Gastroesophageal sphincter (tissue), 4 donors: Measurements from ENCODE around the gene KRTAP1-4. TPM values are rescaled to one million over a fixed set of nuclear protein-coding genes. Genes with fewer than 3 reads are reported as not detected.
"Not testable (repeated sequence)": the region's sequence is repeated elsewhere in the genome, so short reads cannot be mapped to it uniquely, and the experiment has no call there.

Experiments used
- ATAC-seq: fragments of 150-250 bp; one replicate; pipeline ENCODE4 v1.9.1; 2016; ENCODE audit warnings: mild to moderate bottlenecking, moderate library complexity
- H3K27ac ChIP-seq, 4 donors: fragments of 200-600 bp; sonication (generic) in 3 of 4; 1 replicate in 3 of 4; 2 replicates in 1 of 4; pipeline ENCODE4 v1.5.1; 2016 to 2019
- H3K27me3 ChIP-seq: fragments of 200-600 bp; sonication (generic); one replicate; pipeline ENCODE4 v1.5.1; 2019
- H3K36me3 ChIP-seq, 2 donors: fragments of 200-600 bp; sonication (generic); one replicate each; pipeline ENCODE4 v1.5.1; 2019; ENCODE audit warnings: control low read depth in 1 of 2
- H3K4me1 ChIP-seq, 3 donors: fragments of 200-600 bp; sonication (generic); 1 replicate in 2 of 3; 2 replicates in 1 of 3; pipeline ENCODE4 v1.5.1; 2016 to 2019; ENCODE audit warnings: control low read depth in 2 of 3
- H3K4me3 ChIP-seq, 2 donors: fragments of 200-600 bp; sonication (generic); one replicate each; pipeline ENCODE4 v1.5.1; 2019; ENCODE audit warnings: mild to moderate bottlenecking in 1 of 2, moderate library complexity in 1 of 2
- H3K9me3 ChIP-seq, 3 donors: fragments of 200-600 bp; sonication (generic); one replicate each; pipeline ENCODE4 v1.5.1; 2017 to 2019; ENCODE audit warnings: control low read depth in 2 of 3
- CTCF ChIP-seq, 4 experiments: fragments of 200-600 bp in 2 of 4; fragments of 450-650 bp in 2 of 4; sonication (generic) in 1 of 4; IDR thresholded peaks; one replicate each; pipeline ENCODE4 v1.5.1; 2017 to 2019; ENCODE audit warnings: antibody characterized with exemption in 4 of 4, mild to moderate bottlenecking in 2 of 4, moderate library complexity in 2 of 4
- EP300 ChIP-seq: sonication (generic); formaldehyde crosslinking; IDR thresholded peaks from one replicate; pipeline ENCODE4 v1.6.1; 2017; ENCODE audit warnings: antibody characterized with exemption, mild to moderate bottlenecking
- POLR2A ChIP-seq, 2 donors: fragments of 450-650 bp; IDR thresholded peaks; one replicate each; pipeline ENCODE4 v1.6.1; 2017; ENCODE audit warnings: antibody characterized with exemption in 2 of 2, mild to moderate bottlenecking in 2 of 2, moderate library complexity in 1 of 2
- POLR2AphosphoS5 ChIP-seq: sonication (generic); formaldehyde crosslinking; IDR thresholded peaks from one replicate; pipeline ENCODE4 v1.6.1; 2017; ENCODE audit warnings: antibody characterized with exemption
- WGBS, 2 donors: methylation state at CpG; one replicate each; pipeline ENCODE4 v1.1.5; 2018; ENCODE audit warnings: low coverage in 1 of 2; 5-methylcytosine and 5-hydroxymethylcytosine counted together
- total RNA-seq, 4 donors: library from RNA; depleted of rRNA; stranded (reverse); fragments of >200 nt; gene quantifications; one replicate each; pipeline ENCODE4 v1.1.0, GENCODE V29; 2016

The KRTAP1-4 gene
- total RNA-seq, 4 donors from 2014 or later, result not detected

DNA sequence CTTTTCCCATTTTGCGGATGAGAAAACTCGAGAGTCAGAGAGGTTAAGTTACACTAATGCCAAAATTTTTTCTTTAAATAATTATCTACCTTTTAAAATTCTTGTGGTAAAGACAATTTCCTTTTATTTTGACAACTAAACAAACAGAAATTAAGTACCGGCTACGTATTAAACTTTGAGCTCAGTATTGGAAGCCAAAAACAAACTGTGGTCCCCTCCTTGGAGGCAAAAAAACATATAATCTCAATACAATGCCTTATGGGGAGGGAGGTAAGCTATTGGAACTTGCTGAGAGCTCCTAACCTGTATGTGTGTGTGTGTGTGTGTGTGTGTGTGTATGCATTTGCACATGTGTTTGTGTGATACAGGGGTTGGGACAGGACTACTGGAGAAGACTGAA lies 33.5 kb upstream of the KRTAP1-4 start:
- Histone ChIP-seq H3K27ac (no peak overlapping the region), H3K4me3 (no peak overlapping the region), H3K27me3 (peaks cover 20% of the 10 kb centered on the region), H3K36me3 (no peaks in the 10 kb centered on the region), H3K9me3 (no peaks in the 10 kb centered on the region), H3K4me1 (no peaks in the 10 kb centered on the region)
- WGBS, 2 donors, result 81 to 90% methylated on average over 4 of the region's 4 CpGs
- ATAC-seq, result no peak
- TF ChIP-seq EP300 (no peak), POLR2AphosphoS5 (no peak), POLR2A (IDR thresholded peaks at IDR 0.05) (no peak), CTCF (IDR thresholded peaks at IDR 0.05) (no peak)

DNA sequence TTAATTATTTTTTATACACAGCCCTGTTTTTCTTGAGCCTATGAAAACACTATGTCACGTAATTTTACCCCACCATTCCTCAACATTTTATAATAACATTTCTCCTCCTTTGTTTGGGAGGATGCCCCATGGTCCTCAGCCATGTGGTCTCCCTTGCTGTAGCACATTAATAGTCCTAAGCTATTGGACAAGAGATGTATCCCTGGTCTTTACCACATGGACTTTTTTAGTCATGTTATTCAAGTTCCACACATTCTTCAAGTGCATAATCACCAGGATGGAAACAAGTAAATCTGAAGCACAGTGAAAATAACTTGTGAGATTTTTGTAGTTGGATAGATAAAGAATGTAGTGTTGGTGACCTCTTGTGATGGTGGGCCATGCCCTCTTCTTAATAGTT lies 32.0 kb upstream of the KRTAP1-4 start:
- no peak overlapping the region for H3K27ac ChIP-seq
- WGBS, 2 donors, result 42 to 43% methylated on average over 1 of the region's 1 CpG

GRCh38 chr17:41060052-41060604 lies 30.1 kb upstream of the KRTAP1-4 start, which contains the start of gene KRTAP2-3:
KRTAP2-3 (minus strand) TSS chr17:41060114; CDS start chr17:41060050, 64 bp downstream.
- ATAC-seq, result no peak
- H3K36me3 ChIP-seq, result no peaks in the 10 kb centered on the region
- TF ChIP-seq EP300, result no peak
- TF ChIP-seq POLR2AphosphoS5, result no peak
- no peak for TF ChIP-seq CTCF (IDR thresholded peaks at IDR 0.05)
- no peak for TF ChIP-seq POLR2A (IDR thresholded peaks at IDR 0.05)
- H3K27ac ChIP-seq, result no peak within 1 kb of the TSS
- H3K27me3 ChIP-seq, result peaks cover 34% of the 10 kb centered on the region
- H3K4me1 ChIP-seq, result no peaks in the 10 kb centered on the region
- 49 to 74% methylated on average over 4 to 5 of the region's 6 CpGs for WGBS, 2 donors
- no peak within 1 kb of the TSS for H3K4me3 ChIP-seq
- peaks cover 0 to 7% (median 0%) of the 10 kb centered on the region in 3 donors for H3K9me3 ChIP-seq

More for the DNA sequence above, 32.0 kb upstream of the KRTAP1-4 start:
- TF ChIP-seq POLR2A (IDR thresholded peaks at IDR 0.05) (no peak), EP300 (no peak), POLR2AphosphoS5 (no peak), CTCF (IDR thresholded peaks at IDR 0.05) (no peak)
- Histone ChIP-seq H3K9me3 (peaks cover 0 to 7% (median 0%) of the 10 kb centered on the region in 3 donors), H3K36me3 (no peaks in the 10 kb centered on the region), H3K4me1 (no peaks in the 10 kb centered on the region), H3K27me3 (peaks cover 34% of the 10 kb centered on the region), H3K4me3 (no peak overlapping the region)
- no peak for ATAC-seq

GRCh38 chr17:41059276-41060051 lies 29.5 kb upstream of the KRTAP1-4 start:
- not testable (repeated sequence) for H3K4me3 ChIP-seq, ATAC-seq, H3K4me1 ChIP-seq, H3K27ac ChIP-seq, H3K36me3 ChIP-seq, H3K9me3 ChIP-seq
- peaks cover 34% of the 10 kb centered on the region for H3K27me3 ChIP-seq
- 22 to 37% methylated on average over 3 of the region's 31 CpGs for WGBS, 2 donors

DNA sequence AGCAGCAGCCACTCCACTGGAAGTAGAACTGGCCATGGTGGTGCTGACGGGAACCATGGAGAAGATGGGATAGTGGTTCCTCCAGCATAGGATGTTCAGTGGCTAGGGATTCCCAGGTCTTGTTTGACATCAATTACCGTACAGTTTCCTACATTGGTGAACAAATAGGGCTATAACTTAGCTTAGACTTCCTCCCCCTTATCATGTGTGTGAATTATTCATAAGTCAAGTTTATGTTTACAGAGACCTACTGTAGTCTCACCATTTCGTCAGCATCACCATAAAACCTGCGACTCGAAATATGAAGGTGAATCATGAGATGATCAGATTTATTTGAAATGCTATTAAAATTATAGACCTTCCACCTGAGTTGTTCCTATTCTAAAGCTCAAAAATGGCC lies 28.7 kb upstream of the KRTAP1-4 start:
- WGBS, 2 donors, result 80 to 89% methylated on average over 4 of the region's 5 CpGs
- Histone ChIP-seq H3K27me3 (peaks cover 30% of the 10 kb centered on the region), H3K4me1 (no peaks in the 10 kb centered on the region), H3K27ac (no peak overlapping the region), H3K9me3 (peaks cover 0 to 7% (median 0%) of the 10 kb centered on the region in 3 donors), H3K4me3 (no peak overlapping the region), H3K36me3 (no peaks in the 10 kb centered on the region)
- no peak for ATAC-seq
- TF ChIP-seq POLR2AphosphoS5 (no peak), CTCF (IDR thresholded peaks at IDR 0.05) (no peak), EP300 (no peak), POLR2A (IDR thresholded peaks at IDR 0.05) (no peak)
